Stromal cell of bone marrow (primary cell): ENCODE results near the gene TRHDE.

Experiments
- DNase-seq: peaks from one replicate; pipeline ENCODE4 v3.0.0-alpha.2; 2012; ENCODE audit warnings: low read depth

The TRHDE gene

GRCh38 chr12:72444566-72444965, 172.4 kb downstream of the TRHDE start:
- no peak for DNase-seq

GRCh38 chr12:72448089-72448488, 175.9 kb downstream of the TRHDE start:
- no peak for DNase-seq

GRCh38 chr12:72448805-72449204, 176.6 kb downstream of the TRHDE start:
- no peak for DNase-seq

- DNase-seq = no peak
These were observed 180.9 kb downstream of the TRHDE start for GRCh38 chr12:72453066-72453465.

GRCh38 chr12:72453550-72453949, 181.4 kb downstream of the TRHDE start:
- DNase-seq = no peak

GRCh38 chr12:72464471-72464870, 192.3 kb downstream of the TRHDE start:
- DNase-seq = no peak

GRCh38 chr12:72465155-72465554, 193.0 kb downstream of the TRHDE start:
- DNase-seq = no peak

- no peak for DNase-seq
These were observed 193.9 kb downstream of the TRHDE start for GRCh38 chr12:72465940-72466630.

- DNase-seq = no peak
These were observed 195.8 kb downstream of the TRHDE start for GRCh38 chr12:72467985-72468384.

GRCh38 chr12:72468505-72468904, 196.3 kb downstream of the TRHDE start:
- no peak for DNase-seq

GRCh38 chr12:72471806-72472205, 199.6 kb downstream of the TRHDE start:
- DNase-seq = no peak

GRCh38 chr12:72472350-72472749, 200.2 kb downstream of the TRHDE start:
- no peak for DNase-seq

- DNase-seq = no peak
These were observed 204.1 kb downstream of the TRHDE start for GRCh38 chr12:72476301-72476700.

- DNase-seq = no peak
These were observed 213.0 kb downstream of the TRHDE start for GRCh38 chr12:72485017-72485701.

GRCh38 chr12:72491426-72491825, 219.3 kb downstream of the TRHDE start:
- DNase-seq = no peak

- DNase-seq = no peak
These were observed 221.2 kb downstream of the TRHDE start for GRCh38 chr12:72493407-72493806.

GRCh38 chr12:72498354-72498753, 226.2 kb downstream of the TRHDE start:
- no peak for DNase-seq

- DNase-seq = no peak
These were observed 227.1 kb downstream of the TRHDE start for GRCh38 chr12:72499244-72499643.

- no peak for DNase-seq
These were observed 230.4 kb downstream of the TRHDE start for GRCh38 chr12:72502546-72502945.

GRCh38 chr12:72505227-72505626, 233.1 kb downstream of the TRHDE start:
- no peak for DNase-seq

GRCh38 chr12:72509891-72510290, 237.7 kb downstream of the TRHDE start:
- DNase-seq = no peak

- no peak for DNase-seq
These were observed 238.6 kb downstream of the TRHDE start for GRCh38 chr12:72510772-72511171.

- no peak for DNase-seq
These were observed 239.3 kb downstream of the TRHDE start for GRCh38 chr12:72511498-72511897.

- no peak for DNase-seq
These were observed 239.7 kb downstream of the TRHDE start for GRCh38 chr12:72511906-72512305.
